Activated CD8-positive, alpha-beta memory T cell treated with anti-CD3 and anti-CD28 coated beads, Interleukin-2, amount 10 ng/mL, durations not matched to agents 7 days and 5 days (primary cell): ENCODE results near the gene GATD1. TPM values are rescaled to one million over a fixed set of nuclear protein-coding genes. Genes with fewer than 3 reads are reported as not detected.

Source experiments
- ATAC-seq: fragments of 150-1000 bp; cut with Tn5 transposase; one replicate; pipeline ENCODE4 v1.10.0; 2021; ENCODE audit warnings: moderate library complexity
- CTCF ChIA-PET: fragments of 350-600 bp; sonication (Branson Sonifier 250); formaldehyde crosslinking; loops from one replicate; lab custom pipeline; 2021; ENCODE audit warnings: antibody characterized with exemption; lab: Charles Lee
- DNase-seq: peaks from one replicate; pipeline ENCODE4 v3.0.0-alpha.2; 2020
- H3K27ac Mint-ChIP-seq: one replicate; pipeline ENCODE4 v1.8.0; 2021; ENCODE audit warnings: mild to moderate bottlenecking, mixed read lengths
- H3K27me3 Mint-ChIP-seq: one replicate; pipeline ENCODE4 v1.8.0; 2021; ENCODE audit warnings: mixed read lengths
- H3K36me3 Mint-ChIP-seq: one replicate; pipeline ENCODE4 v1.8.0; 2021; ENCODE audit warnings: mild to moderate bottlenecking, mixed read lengths
- H3K4me1 Mint-ChIP-seq: one replicate; pipeline ENCODE4 v1.8.0; 2021; ENCODE audit warnings: mixed read lengths
- H3K4me3 Mint-ChIP-seq: one replicate; pipeline ENCODE4 v1.8.0; 2021; ENCODE audit warnings: mild to moderate bottlenecking, moderate library complexity, mixed read lengths
- H3K9me3 Mint-ChIP-seq: one replicate; pipeline ENCODE4 v1.8.0; 2022; ENCODE audit warnings: low read depth, mixed read lengths
- total RNA-seq, 2 experiments: library from RNA; stranded (reverse); gene quantifications; one replicate each; pipeline ENCODE4 v1.2.3, GENCODE V29; 2021

Gene GATD1, protein sequence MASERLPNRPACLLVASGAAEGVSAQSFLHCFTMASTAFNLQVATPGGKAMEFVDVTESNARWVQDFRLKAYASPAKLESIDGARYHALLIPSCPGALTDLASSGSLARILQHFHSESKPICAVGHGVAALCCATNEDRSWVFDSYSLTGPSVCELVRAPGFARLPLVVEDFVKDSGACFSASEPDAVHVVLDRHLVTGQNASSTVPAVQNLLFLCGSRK
- total RNA-seq, result 10 to 100 TPM; 62.4 to 79.4 TPM

DNA sequence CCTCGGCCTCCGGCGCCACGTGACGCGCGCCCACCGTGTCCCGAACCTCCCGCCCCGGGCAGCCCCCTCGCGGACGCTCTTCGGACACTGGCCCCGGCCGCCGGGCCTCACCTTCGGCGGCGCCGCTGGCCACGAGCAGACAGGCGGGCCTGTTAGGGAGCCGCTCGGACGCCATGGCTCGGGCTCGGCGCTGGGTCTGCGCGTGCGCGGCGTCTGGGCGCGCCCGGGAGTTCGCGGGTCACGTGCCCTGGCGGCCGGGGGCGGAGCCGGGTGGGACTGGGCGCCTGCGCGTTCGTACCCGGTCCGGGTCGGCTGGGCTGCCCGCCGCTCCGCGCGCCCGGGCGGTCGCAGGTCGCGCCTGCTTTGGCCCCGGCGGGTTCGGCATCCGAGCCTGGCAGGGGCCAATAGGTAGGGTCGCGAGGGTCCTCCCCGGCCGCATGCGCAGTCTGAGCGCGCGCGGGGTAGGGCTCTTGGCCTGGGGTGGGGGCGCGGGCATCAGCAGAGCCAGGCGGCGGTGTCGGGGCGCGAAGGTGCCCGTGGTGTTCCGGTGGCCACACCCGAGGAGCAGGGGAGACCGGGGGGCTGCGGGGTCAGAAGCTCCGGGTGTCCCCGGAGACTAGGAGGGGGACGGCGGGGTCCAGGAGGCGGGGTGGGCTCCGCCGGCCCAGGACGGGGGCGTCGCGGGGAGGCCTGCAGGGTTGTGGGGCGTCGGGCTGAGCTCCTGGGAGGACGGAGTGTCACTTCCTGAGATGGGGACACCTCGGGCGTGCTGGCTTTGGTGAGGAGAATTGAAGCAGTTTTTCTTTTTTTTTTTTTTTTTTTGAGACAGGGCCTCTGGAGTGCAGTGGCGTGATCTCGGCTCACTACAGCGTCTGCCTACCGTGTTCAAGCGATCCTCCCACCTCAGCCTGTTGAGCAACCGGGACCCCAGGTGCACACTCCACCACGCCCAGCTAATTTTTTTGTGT is at the start of gene GATD1:
Gene GATD1 (minus strand): TSS at position 200 of the 968 bp plus-strand sequence. CDS start 25 bp downstream, at position 175.
- H3K9me3 Mint-ChIP-seq, result no peaks in the 10 kb centered on the region
- H3K27me3 Mint-ChIP-seq, result no peaks in the 10 kb centered on the region

DNA sequence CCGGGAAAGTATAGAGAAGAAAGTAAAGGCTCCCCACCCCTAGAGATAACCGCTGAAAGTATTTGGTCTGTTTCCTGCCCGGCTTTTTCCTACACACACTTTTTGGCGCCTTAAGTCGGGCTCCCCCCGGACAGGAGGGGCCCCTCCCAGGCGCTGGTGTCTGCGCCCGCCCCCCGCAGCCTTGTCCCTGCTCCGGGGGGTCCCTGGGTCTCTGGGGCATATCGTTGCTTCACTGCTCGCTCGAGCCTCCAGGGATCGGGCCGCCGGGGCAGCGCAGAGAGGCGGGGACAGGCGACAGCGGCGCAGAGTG is 49.5 kb upstream of the GATD1 start:
- Mint-ChIP-seq H3K36me3 (no peaks in the 10 kb centered on the region), H3K27ac (peak overlapping the region; percentile 71), H3K9me3 (no peaks in the 10 kb centered on the region), H3K4me3 (peak overlapping the region; percentile 66), H3K27me3 (peaks cover 36% of the 10 kb centered on the region), H3K4me1 (peaks cover 30% of the 10 kb centered on the region)
- CTCF ChIA-PET, result no interaction called here
- DNase-seq (no peak), ATAC-seq (no peak)

More for the DNA sequence above, at the start of gene GATD1:
- ATAC-seq, result peak; percentile 91
- Mint-ChIP-seq H3K36me3 (peaks cover 3% of the 10 kb centered on the region), H3K4me3 (peak within 1 kb of the TSS; percentile 81), H3K4me1 (peaks cover 33% of the 10 kb centered on the region), H3K27ac (peak within 1 kb of the TSS; percentile 87)
- CTCF ChIA-PET, result interaction anchor here (0.7 to 2.4 kb wide), 9 partner anchors 9 to 242 kb away, joined by 3 to 10 read pairs (median 4); partner anchors contain the start of genes HRAS and TALDO1
- DNase-seq, result peak; percentile 95

DNA sequence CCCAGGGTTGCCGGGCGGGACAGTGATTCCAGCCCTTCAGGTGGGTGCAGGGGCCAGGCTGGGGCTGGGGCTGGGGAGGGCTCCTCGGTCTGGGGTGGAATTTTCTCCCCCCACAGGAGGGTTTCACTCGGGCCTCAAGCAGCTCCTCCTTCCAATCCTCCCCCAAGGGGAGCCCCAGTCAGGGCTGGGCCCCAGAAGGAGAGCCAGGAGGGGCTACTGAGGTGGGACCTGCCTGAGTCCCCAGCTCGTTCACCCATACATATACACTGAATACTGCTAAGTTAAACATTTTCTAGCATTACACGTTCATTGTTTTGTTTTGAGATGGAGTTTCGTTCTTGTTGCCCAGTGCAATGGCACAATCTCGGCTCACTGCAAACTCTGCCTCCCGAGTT is 48.9 kb upstream of the GATD1 start:
- peak overlapping the region; percentile 66 for H3K4me3 Mint-ChIP-seq
- DNase-seq (no peak), ATAC-seq (no peak)
- peak overlapping the region; percentile 71 for H3K27ac Mint-ChIP-seq
- H3K4me1 Mint-ChIP-seq, result peaks cover 27% of the 10 kb centered on the region
- CTCF ChIA-PET, result interaction anchor here (0.7 to 2.3 kb wide), 3 partner anchors 13 to 225 kb away, joined by 3 to 9 read pairs (median 3); no protein-coding TSS in a partner anchor
- no peaks in the 10 kb centered on the region for H3K9me3 Mint-ChIP-seq
- no peaks in the 10 kb centered on the region for H3K36me3 Mint-ChIP-seq
- H3K27me3 Mint-ChIP-seq, result peaks cover 30% of the 10 kb centered on the region

DNA sequence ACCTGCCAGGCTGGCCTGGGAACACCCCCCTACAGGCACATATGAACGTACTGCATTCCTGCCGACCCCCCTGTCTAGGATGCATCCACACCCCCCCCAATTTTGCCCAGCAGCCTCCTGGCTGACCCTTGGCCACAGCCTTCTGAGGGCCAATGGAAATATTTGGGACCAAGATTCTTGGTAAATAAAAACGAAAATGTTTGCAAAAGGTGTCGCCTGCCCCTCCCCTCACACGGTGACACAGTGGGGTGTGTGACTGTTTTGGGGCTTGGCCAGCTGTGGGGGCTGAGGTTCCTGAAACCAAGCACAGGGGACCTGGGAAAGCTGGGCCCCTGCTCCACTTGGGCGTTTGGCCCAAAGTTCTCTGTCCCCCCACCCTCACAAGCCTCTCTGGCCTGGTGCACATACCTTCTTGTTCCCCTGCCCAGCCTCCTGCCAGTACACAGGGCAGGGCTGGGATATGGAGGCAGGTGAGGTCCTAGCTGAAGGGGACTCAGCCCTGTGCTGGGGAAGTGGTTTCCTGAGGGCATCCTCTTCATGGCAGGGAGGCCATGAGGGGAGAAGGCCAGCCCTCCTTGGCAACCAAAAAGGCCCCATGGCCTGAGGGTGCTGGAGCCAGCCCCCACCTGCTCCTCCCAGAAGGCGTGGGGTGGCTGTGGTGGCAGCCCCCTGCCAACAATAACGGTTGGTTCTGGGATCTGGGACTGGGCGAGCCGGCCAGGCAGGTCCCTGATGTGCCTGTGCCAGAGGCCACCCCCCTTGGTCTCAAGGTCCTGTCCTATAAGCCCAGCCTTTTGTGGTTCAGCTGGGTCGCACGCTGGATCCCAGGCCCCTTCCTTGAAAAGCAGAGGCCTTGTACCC is 48.3 kb upstream of the GATD1 start:
- H3K4me3 Mint-ChIP-seq, result no peak overlapping the region
- no peak for DNase-seq
- peaks cover 30% of the 10 kb centered on the region for H3K4me1 Mint-ChIP-seq
- no peaks in the 10 kb centered on the region for H3K9me3 Mint-ChIP-seq
- H3K27ac Mint-ChIP-seq, result no peak overlapping the region
- H3K36me3 Mint-ChIP-seq, result no peaks in the 10 kb centered on the region
- ATAC-seq, result no peak
- peaks cover 27% of the 10 kb centered on the region for H3K27me3 Mint-ChIP-seq
- CTCF ChIA-PET, result interaction anchor here (0.7 to 2.3 kb wide), 3 partner anchors 13 to 225 kb away, joined by 3 to 9 read pairs (median 3); no protein-coding TSS in a partner anchor

DNA sequence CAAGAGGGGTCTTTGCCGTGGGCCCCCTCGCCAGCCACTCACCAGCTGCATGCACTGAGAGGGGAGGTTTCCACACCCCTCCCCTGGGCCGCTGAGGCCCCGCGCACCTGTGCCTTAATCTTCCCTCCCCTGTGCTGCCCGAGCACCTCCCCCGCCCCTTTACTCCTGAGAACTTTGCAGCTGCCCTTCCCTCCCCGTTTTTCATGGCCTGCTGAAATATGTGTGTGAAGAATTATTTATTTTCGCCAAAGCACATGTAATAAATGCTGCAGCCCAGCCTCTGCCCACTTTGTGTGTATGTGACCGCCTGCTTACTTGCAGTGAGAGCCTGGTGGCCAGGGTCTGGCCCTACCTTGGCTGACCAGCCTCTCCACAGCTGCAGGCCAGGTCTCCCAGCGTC is 47.7 kb upstream of the GATD1 start:
- H3K9me3 Mint-ChIP-seq, result no peaks in the 10 kb centered on the region
- H3K4me1 Mint-ChIP-seq, result peaks cover 29% of the 10 kb centered on the region
- CTCF ChIA-PET, result interaction anchor here (1.2 to 2.3 kb wide), 2 partner anchors 14 to 226 kb away, joined by 3 to 9 read pairs; no protein-coding TSS in a partner anchor
- H3K27ac Mint-ChIP-seq, result no peak overlapping the region
- H3K4me3 Mint-ChIP-seq, result no peak overlapping the region
- DNase-seq (no peak), ATAC-seq (no peak)
- H3K36me3 Mint-ChIP-seq, result no peaks in the 10 kb centered on the region
- peaks cover 22% of the 10 kb centered on the region for H3K27me3 Mint-ChIP-seq

DNA sequence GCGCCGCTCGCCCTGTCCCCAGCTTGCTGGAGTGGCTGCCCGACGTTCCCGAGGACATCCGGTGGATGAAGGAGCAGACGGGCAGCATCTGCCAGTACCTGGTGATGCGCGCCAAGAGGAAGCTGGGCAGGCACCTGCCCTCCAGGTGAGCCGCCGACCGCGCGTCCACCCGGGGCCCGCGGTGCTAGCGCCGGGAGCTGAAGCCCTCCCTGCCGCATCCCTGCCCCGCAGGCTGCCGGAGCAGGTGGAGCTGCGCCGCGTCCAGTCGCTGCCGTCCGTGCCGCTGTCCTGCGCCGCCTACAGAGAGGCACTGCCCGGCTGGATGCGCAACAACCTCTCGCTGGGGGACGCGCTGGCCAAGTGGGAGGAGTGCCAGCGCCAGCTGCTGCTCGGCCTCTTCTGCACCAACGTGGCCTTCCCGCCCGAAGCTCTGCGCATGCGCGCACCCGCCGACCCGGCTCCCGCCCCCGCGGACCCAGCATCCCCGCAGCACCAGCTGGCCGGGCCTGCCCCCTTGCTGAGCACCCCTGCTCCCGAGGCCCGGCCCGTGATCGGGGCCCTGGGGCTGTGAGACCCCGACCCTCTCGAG is 47.1 kb upstream of the GATD1 start:
- DNase-seq (no peak), ATAC-seq (no peak)
- peaks cover 16% of the 10 kb centered on the region for H3K27me3 Mint-ChIP-seq
- H3K4me3 Mint-ChIP-seq, result no peak overlapping the region
- H3K9me3 Mint-ChIP-seq, result no peaks in the 10 kb centered on the region
- CTCF ChIA-PET, result interaction anchor here (2.3 kb wide), 1 partner anchor 13 kb away, joined by 9 read pairs; no protein-coding TSS in a partner anchor
- H3K27ac Mint-ChIP-seq, result no peak overlapping the region
- no peaks in the 10 kb centered on the region for H3K36me3 Mint-ChIP-seq
- peaks cover 29% of the 10 kb centered on the region for H3K4me1 Mint-ChIP-seq

DNA sequence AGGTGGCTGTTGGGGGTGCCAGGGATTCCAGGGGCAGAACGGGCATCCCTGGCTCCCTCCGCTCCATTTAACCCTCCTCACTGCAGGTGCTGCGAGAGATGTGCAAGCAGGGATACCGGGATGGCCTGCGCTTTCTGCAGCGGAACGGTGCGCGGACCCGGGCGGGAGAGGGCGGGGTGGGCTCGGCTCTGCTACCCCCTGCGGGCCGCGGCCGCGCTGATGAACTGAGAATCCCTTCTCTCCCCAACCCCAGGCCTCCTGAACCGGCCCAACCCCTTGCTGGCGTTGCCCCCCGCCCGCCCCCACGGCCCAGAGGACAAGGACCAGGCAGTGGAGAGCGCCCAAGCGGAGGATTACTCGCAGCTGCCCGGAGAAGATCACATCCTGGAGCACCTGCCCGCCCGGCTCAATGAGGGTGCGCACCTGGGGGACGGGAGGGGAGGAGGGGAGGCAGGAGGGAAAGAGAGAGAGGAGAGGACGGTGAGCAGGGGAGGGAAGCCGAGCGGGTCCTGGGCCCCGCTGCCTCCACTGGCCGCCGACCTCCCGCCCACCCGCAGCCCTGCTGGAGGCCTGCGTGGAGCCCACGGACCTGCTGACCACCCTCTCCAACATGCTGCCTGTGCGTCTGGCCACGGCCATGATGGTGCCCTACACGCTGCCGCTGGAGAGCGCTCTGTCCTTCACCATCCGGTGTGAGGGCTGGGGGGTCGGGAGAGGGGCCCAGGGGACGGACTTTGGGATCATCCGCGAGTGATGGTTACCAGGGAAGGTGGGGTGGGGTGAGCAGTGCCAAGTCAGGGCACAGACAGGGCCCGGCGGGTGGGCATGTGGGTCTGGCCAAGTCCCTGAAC is 46.4 kb upstream of the GATD1 start:
- Mint-ChIP-seq H3K4me1 (peaks cover 24% of the 10 kb centered on the region), H3K27ac (no peak overlapping the region), H3K27me3 (peaks cover 9% of the 10 kb centered on the region), H3K4me3 (no peak overlapping the region), H3K36me3 (no peaks in the 10 kb centered on the region), H3K9me3 (no peaks in the 10 kb centered on the region)
- CTCF ChIA-PET, result no interaction called here
- ATAC-seq (no peak), DNase-seq (no peak)

DNA sequence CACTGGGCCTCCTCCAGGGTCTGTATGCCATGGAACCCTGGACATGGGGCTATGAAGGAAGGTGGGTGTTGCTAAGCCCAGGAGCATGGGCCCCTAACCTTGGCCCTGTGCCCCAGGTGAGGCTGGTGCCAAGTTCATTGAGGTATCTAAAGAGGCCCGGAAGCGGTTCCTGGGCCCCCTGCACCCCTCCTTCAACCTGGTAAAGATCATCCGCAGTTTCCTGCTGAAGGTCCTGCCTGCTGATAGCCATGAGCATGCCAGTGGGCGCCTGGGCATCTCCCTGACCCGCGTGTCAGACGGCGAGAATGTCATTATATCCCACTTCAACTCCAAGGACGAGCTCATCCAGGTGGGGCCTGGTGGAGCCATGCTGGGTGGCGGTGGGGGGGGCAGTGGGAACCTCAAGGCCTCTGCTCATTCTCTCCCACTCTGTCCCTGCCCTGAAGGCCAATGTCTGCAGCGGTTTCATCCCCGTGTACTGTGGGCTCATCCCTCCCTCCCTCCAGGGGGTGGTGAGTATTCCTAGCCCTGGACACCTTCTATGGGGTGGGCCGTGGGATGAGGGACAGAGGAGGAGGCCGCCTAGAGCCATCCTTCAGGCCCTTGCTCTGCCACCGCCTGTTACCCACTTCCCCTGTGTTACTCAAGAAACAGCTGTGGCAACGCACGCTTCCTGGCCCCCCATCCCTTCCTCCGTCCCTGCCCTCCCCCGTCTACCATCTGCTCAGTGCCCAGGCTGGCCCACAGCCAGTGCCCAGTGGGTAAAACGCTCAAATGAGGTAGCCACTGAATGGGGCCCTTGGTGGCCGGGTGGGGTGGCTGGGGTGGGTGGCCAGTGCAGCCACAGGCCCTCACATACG is 44.5 kb upstream of the GATD1 start:
- Mint-ChIP-seq H3K9me3 (no peaks in the 10 kb centered on the region), H3K4me1 (peaks cover 17% of the 10 kb centered on the region), H3K27me3 (no peaks in the 10 kb centered on the region), H3K4me3 (no peak overlapping the region), H3K27ac (no peak overlapping the region), H3K36me3 (no peaks in the 10 kb centered on the region)
- CTCF ChIA-PET, result interaction anchor here (0.9 kb wide), 1 partner anchor 13 kb away, joined by 3 read pairs; no protein-coding TSS in a partner anchor
- DNase-seq (no peak), ATAC-seq (no peak)

DNA sequence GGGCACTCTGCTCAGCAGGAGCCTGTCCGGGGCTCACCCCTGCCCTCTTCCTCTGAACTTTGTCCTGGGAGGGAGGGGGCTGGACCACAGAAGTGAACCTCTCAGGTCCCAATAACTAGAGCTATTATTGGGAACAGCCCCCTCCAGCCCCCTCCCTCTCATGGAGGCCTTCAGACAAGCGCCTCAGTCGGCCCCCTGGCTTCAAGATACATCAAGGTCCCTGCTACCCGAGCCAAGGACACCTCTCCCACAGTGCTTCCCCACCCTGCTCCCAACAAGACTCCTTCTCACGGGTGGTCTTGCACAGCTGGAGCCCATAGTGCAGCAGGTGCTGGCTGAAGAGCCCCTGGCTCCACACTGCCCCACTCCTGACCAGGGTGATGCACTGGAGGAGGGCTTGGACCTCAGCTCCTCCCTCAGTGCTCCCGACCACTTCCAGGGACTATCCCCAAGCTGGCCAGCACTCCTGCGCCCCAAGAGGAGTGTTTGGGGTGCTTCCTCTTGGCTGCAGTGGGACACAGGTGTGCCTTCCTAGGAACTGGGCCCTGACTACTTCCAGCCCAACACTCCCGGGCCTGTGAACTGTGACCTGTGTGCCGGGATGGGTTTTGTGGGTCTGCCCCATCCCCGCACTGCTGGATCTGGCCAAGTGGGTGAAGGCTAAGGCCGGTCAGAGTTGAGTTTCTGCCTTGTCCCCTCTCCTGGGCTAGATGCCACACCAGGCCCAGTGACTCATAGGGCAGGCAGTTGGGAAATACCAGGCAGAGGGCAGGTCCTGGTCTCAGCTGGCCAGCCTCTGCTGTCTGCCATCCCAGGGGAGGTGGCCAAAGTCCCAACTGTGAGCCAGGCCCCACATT is 43.6 kb upstream of the GATD1 start:
- no peak for DNase-seq
- Mint-ChIP-seq H3K27me3 (no peaks in the 10 kb centered on the region), H3K9me3 (no peaks in the 10 kb centered on the region), H3K4me1 (peaks cover 12% of the 10 kb centered on the region), H3K4me3 (peak overlapping the region; percentile 73), H3K36me3 (no peaks in the 10 kb centered on the region), H3K27ac (peak overlapping the region; percentile 65)
- ATAC-seq, result no peak
- CTCF ChIA-PET, result interaction anchor here (0.7 to 1.8 kb wide), 3 partner anchors 9 to 18 kb away, joined by 3 to 12 read pairs (median 5); partner anchors contain the start of gene RPLP2

DNA sequence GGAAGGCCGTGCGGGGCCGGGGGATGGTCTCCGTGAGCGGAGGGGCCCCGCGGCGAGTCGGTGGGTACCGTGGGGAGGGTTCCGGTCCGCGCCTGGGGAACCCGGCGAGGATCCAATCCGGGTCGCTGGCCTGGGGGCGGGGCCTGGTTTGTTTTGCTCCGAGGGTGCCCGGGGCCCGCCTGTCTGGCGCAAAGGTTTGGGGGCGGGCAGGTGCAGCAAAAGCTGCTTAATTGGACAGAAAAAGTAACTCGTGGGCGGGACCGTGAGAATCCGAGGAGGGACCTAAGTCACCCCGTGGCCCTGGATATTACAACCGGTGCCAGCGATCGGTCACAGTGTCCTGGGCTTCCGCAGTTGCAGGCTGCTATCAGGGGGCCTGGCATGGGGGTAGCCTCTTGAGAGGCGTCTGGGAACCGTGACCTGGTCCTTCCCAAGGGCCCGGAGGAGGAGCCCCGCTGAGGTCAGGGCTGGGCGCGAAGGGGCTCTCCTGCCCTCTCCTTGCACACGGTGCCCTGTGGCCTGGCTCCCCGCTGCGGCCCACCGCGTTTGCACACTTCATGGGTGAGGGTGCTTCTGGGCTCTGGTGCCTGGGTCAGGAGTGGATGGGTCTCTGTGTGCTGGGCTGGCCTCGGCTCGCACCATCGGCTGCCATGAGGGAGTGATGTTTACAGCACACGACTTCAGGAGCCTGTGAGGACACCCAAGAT is 42.8 kb upstream of the GATD1 start:
- H3K36me3 Mint-ChIP-seq, result no peaks in the 10 kb centered on the region
- CTCF ChIA-PET, result interaction anchor here (0.7 to 2.8 kb wide), 7 partner anchors 10 to 231 kb away, joined by 3 to 12 read pairs (median 3); partner anchors contain the start of genes POLR2L, RPLP2 and TSPAN4

More for the DNA sequence above, 42.8 kb upstream of the GATD1 start:
- Mint-ChIP-seq H3K9me3 (no peaks in the 10 kb centered on the region), H3K4me3 (peak overlapping the region; percentile 73), H3K4me1 (peaks cover 12% of the 10 kb centered on the region), H3K27me3 (no peaks in the 10 kb centered on the region), H3K27ac (peak overlapping the region; percentile 78)
- peak; percentile 97 for DNase-seq
- peak; percentile 77 for ATAC-seq
